Ovary (tissue), 3 donors: Measurements from ENCODE around the gene MUSK.

Source experiments
- EP300 ChIP-seq: sonication (generic); formaldehyde crosslinking; IDR thresholded peaks from one replicate; pipeline ENCODE4 v1.6.1; 2017; ENCODE audit warnings: antibody characterized with exemption
- POLR2A ChIP-seq: fragments of 450-650 bp; IDR thresholded peaks from one replicate; pipeline ENCODE4 v1.6.1; 2017; ENCODE audit warnings: antibody characterized with exemption, mild to moderate bottlenecking, moderate library complexity
- TF ChIP-seq, protein P1 (sequence below), 3 donors: fragments of 450-650 bp in 2 of 3; fragments of 200-600 bp in 1 of 3; IDR thresholded peaks; one replicate each; pipeline versions ENCODE4 v1.5.1 to v1.8.0; 2016 to 2022; ENCODE audit warnings: antibody characterized with exemption in 3 of 3, mild to moderate bottlenecking in 1 of 3
- donor health status: DM: no; HTN: no; CAD: no.

DNA sequence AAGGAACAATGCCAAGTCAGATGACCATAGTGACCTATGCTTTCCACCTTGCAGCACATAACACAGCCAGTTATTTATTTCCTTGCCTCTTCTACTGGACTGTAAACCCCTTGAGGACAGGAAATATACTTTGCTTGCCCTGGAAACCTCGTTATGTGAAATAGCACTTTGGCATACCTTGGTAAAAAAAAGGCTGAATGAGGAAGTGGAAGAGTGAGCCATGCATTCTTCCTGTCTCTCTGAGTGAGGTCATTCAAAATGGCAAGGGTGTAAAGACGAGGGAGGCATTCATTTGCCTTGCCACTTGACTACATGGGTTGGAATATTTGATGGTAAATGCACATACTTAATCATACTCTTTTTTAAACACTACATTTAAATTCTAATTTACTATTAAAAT, 46.2 kb upstream of the MUSK start:
- TF ChIP-seq, protein P1, sequence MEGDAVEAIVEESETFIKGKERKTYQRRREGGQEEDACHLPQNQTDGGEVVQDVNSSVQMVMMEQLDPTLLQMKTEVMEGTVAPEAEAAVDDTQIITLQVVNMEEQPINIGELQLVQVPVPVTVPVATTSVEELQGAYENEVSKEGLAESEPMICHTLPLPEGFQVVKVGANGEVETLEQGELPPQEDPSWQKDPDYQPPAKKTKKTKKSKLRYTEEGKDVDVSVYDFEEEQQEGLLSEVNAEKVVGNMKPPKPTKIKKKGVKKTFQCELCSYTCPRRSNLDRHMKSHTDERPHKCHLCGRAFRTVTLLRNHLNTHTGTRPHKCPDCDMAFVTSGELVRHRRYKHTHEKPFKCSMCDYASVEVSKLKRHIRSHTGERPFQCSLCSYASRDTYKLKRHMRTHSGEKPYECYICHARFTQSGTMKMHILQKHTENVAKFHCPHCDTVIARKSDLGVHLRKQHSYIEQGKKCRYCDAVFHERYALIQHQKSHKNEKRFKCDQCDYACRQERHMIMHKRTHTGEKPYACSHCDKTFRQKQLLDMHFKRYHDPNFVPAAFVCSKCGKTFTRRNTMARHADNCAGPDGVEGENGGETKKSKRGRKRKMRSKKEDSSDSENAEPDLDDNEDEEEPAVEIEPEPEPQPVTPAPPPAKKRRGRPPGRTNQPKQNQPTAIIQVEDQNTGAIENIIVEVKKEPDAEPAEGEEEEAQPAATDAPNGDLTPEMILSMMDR (IDR thresholded peaks at IDR 0.05): no peak
- no peak for TF ChIP-seq EP300
- TF ChIP-seq POLR2A: no peak
